NK-92 (cell line): ENCODE results near the gene DCAF6.
"Not testable (repeated sequence)": the region's sequence is repeated elsewhere in the genome, so short reads cannot be mapped to it uniquely, and the experiment has no call there.

ENCODE experiments used
- DNase-seq: peaks from one replicate; lab custom pipeline; 2025; ENCODE audit not compliant: unreplicated experiment; lab: John Stamatoyannopoulos, UW

Gene DCAF6

GRCh38 chr1:168007691-168008090, 71.2 kb downstream of the DCAF6 start:
- no peak for DNase-seq

GRCh38 chr1:168008595-168008994, 72.1 kb downstream of the DCAF6 start:
- DNase-seq: no peak

- DNase-seq: no peak
Observed at GRCh38 chr1:168009322-168009721, 72.8 kb downstream of the DCAF6 start.

GRCh38 chr1:168019407-168019806, 82.9 kb downstream of the DCAF6 start:
- no peak for DNase-seq

- no peak for DNase-seq
Observed at GRCh38 chr1:168031198-168031597, 94.7 kb downstream of the DCAF6 start.

DNA sequence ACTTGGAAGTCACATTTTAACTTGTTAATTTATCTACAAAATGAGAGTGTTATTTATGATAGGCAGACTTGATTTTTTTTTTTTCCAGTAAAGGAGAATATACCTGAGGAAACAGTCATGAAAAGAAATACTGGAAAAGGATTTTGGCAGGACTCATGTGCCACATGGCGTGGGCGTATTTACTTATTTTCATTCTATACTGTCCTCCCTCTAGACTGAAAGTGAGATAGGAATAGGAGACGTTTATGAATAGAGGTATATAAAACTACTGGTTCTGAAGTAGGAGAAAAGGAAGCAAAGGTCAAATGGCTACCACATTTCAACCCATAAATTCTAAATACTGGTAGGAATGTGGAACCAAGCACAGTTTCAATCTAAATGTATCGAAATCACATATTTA, 95.1 kb downstream of the DCAF6 start:
- no peak for DNase-seq

- no peak for DNase-seq
Observed at GRCh38 chr1:168032029-168032428, 95.5 kb downstream of the DCAF6 start.

DNA sequence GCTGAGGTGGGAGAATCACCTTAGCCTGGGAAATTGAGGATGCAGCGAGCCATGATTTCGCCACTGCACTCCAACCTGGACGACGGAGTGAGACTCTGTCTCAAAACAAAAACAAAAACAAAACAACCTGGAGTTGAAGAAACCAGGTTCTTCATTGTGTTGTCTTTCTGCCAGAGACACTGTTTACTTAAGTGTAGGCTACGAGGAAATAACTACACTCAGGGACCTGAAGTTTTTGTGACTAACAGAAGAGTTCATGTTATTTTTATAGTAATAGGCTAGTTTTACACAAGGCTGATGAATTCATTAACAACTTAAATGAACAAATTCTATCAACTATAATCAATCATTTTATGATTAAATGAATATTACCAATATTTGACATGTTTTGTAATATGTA, 98.9 kb downstream of the DCAF6 start:
- no peak for DNase-seq

DNA sequence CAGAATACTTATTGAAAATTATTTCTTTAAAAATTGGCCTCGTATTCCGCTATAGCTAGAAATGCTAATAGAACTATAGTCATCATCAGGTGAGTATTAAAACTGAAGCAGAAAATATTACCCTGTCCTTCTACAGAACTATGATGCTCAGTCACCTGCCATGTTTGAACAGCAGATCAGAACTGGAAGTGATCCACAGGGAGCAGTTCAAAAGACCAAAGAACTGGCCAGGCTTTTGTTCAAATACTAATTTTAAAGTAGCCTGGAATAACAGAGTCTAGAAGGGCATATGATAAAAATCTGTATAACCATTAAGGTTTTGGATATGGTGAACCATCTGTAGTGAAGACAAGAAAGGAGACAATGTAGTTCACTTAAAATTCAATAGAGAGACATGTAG, 105.9 kb downstream of the DCAF6 start:
- no peak for DNase-seq

DNA sequence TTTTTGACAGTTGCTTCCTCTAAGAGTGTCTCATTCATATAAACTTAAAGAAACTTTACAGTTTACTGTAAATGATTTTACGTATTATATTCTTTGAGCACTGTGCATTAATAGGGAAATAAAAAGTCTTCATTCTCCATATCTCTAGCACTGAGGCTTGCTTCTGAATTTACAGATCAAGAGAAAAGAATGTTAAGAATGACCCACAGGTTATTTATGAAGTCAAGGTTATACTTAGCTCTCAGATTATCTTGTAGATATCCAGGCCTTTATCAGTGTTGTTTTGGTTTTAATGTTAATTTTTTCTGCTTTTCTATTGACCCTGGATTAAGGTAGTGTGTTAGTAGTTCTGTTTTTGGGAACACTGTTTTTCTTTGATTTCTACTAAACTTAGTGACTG, 108.8 kb downstream of the DCAF6 start:
- DNase-seq: no peak

- no peak for DNase-seq
Observed at GRCh38 chr1:168050307-168050706, 113.8 kb downstream of the DCAF6 start.

DNA sequence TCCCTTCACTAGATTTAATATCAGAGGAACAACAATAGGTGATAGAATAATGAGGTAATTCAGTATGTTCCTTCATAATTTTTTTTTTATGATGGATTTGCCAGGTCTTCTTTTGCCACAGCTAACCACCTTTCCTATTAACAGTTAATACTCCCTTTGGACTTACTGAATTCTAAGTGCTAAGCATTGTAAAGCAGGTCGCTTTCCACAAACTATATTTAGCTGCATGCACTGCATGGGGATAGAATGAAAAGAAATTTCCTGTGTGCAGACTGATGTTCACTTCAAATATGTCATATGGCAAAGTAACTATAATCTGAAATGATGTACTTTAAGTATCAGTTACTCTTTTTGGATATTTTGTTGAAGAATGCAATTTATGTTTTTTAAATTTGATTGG, 114.4 kb downstream of the DCAF6 start:
- DNase-seq: no peak

- no peak for DNase-seq
Observed at GRCh38 chr1:168053681-168054080, 117.2 kb downstream of the DCAF6 start.

GRCh38 chr1:168054117-168054516, 117.6 kb downstream of the DCAF6 start:
- DNase-seq: no peak

DNA sequence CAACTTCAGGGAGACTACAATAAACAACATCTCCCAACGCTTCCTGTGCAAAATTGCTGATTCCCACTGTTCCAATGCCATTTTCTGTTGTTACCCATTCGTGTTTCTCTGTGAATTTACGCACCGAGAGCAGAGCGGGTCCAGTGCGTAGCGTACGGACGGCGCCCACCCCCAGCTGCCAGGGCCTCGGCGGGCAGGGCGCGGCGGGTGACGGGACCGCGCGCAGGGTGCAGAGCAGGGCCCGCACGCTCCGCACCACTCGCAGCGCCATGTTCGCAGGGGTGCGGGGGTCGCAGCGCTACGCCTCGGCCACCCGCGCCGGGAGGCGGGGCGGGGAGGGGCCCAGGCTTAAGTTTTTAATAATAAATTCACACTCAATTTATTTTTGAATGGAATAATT, 119.7 kb downstream of the DCAF6 start:
- not testable (repeated sequence) for DNase-seq

GRCh38 chr1:168057355-168057754, 120.9 kb downstream of the DCAF6 start:
- DNase-seq: no peak

DNA sequence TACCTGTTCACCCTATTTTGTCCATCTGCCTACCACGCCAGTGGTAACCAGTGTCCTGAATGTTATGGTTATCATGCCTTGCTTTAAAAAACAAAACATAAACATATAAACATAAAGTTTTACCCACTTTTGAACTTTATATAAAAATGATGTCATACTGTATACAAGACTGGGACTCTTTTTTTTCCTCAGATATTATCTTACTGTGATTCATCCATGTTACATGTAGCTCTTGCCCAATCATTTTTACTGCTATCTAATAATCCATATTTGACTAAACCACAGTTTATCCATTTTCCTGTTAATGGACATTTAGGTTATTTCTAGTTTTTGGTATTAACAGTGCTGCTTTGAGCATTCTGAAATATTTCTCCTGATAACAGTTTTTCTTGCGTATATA, 121.4 kb downstream of the DCAF6 start:
- DNase-seq: no peak

- no peak for DNase-seq
Observed at GRCh38 chr1:168064216-168064615, 127.7 kb downstream of the DCAF6 start.

- DNase-seq: no peak
Observed at GRCh38 chr1:168065506-168065905, 129.0 kb downstream of the DCAF6 start.

GRCh38 chr1:168069384-168069783, 132.9 kb downstream of the DCAF6 start:
- DNase-seq: no peak

- DNase-seq: no peak
Observed at GRCh38 chr1:168079761-168080160, 143.3 kb downstream of the DCAF6 start.

DNA sequence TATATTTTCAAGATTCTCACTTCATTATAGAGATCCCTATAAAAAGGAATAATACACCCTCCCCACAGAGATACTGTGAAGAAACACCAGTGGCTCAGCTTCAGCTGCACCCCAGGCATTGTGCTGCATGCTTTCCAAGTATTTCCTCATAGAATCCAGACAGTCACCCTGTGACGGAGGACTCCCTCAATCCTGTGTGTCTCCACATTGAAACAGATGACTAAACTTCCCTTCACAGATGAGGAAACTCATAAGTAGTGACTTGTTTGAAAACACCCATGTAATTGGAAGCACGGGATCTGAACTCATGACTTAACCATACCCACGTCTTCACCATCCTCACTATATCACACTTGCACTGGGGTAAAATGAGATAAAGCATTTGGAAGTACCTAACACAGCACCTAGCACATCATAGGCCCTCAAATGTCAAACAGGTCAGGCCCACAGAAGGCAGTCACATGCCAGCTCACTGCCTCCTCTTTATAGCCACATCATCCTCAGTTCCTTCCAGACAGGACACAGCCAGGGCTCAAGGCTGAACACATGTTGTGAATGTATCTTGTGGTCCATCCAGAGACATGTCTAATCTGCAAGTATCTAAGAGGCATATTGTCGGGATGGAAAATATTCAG, 145.0 kb downstream of the DCAF6 start:
- DNase-seq: no peak

DNA sequence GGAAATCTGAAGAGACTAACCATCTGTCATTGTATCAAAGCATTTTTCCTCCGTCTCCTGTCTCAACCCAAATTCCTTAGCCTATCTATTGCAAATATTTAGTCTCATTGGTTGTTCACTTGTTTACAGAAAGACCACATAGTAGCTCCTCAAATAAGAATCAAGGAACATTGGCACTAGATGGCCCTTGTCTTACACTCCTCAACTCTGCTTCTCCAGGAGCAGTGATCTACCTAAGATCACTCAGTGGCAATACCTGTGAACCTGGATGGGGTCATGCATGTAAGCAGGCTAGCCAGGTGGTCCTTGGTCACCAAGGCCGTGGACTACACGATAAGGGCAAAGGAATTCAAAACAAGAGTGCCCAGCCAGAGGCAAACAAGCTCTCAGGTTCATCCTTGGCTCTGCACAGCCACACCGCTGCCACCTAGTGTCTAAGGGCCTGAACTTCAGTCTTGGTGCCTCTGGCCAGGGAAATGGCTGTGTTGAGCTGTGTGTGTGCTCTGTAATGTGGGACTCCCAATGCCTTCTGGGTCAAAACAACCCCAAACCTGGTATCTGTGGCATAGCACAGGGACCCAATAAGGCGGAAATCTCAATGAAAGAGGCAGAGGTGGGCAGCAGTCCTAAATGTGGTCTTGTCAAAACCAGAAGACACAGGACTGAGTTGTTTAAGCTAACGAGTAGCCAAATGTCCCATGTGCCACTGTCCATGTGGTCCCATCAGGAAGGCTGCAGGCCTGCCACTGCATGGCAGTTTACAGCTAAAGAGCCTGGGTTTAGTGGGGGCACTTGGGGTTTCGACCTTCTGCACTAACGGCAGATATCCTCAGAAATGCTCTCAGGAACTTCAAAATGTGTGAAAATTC, 145.8 kb downstream of the DCAF6 start:
- no peak for DNase-seq
